ENCODE measurements around the gene TMEM179B.
A peak's percentile ranks its signal among the peaks of the same experiment; 100 is the strongest.
"Not testable (repeated sequence)": the region's sequence is repeated elsewhere in the genome, so short reads cannot be mapped to it uniquely, and the experiment has no call there.

Gene TMEM179B

DNA sequence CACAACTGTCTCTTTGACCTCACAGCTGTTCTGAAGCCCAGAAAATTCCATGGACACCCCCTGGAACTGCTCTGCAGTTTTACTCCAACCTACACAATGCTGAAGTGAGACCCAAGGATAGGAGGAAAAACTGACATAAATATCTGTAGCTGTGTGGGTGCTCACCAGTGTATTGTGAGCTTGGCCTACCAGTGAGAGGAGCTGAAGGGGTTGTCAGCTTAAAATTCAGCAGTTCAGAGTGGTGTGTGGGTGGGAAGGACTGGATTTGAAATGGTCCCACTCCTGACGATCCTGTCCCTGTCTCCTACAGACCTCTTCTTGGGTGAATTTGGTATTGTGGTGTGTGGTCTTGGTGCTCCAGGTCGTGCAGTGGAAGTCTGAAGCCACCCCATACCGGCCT lies 2.4 kb downstream of the TMEM179B start:
- no peak for DNase-seq (ENCODE audit: low read depth in 2 of 2)

DNA sequence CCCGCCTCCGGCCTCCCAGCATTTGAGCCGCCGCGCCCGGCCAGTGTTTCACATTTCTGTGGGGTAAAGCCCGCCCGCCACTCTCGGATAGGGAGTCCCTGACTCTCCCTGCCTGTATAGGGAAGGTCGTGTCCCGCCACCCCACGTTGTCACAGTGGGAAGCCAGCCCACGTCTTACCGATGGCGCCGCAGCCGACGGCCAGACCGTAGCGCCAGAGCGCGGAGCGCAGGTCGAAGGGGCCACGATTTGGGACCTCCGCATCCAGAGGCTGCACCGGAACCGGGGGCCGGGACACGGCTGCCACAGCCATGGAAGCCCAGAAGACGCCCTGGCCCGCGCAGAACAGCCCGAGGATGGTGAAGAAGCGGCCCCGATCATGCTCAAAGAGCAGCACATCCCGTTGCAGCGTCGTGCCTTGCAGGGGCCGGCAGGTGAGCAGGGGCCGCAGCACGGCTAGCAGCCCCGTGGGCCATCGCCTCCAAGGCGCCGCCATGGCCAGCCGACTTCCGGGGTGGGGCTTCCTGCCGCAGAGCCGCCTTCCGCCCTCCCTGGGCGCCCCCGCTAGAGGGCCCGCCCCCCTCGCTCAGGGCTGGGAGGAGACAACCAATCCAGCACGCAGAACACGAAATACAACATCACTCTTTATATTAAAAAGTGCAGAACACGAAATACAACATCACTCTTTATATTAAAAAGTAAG lies 4.4 kb downstream of the TMEM179B start, which contains the start of gene TMEM223:
TMEM223 (minus strand) TSS at position 506 of the 701 bp plus-strand sequence; CDS start at position 494, 12 bp downstream.
- DNase-seq (ENCODE audit: low read depth in 2 of 2) = peak; percentile 82 to 88

- DNase-seq (ENCODE audit: low read depth in 2 of 2) = no peak
Measured at GRCh38 chr11:62792202-62792575, 5.0 kb downstream of the TMEM179B start.

DNA sequence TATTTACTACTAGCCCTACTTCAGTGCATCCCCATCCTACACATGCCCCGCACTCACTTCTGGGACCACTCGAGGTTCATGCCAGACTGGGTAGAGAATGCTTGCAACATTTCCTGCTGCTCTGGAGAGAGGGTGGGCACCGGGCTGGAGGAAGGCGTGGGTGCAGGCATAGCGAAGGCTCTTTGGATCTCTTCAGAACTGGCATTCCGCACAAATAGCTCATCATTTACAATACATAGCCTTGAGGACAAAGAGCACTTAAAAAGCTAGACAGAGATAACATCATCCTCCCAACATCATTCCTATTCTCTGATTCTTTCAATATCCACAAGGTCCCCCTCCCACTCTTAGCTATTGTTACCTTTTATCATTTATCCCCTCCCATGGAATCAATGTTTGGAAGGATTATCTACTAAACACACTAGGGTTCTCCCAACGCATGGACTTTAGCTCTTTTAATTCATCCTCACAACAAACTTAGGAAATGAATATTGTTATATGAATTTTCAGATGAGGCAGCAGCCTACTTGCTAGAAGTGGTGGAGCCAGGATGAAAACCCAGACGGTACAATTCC lies 7.1 kb downstream of the TMEM179B start:
- no peak for DNase-seq (ENCODE audit: low read depth in 2 of 2)

- DNase-seq (ENCODE audit: low read depth in 2 of 2) = no peak
Measured at GRCh38 chr11:62796281-62796680, 9.1 kb downstream of the TMEM179B start.

DNA sequence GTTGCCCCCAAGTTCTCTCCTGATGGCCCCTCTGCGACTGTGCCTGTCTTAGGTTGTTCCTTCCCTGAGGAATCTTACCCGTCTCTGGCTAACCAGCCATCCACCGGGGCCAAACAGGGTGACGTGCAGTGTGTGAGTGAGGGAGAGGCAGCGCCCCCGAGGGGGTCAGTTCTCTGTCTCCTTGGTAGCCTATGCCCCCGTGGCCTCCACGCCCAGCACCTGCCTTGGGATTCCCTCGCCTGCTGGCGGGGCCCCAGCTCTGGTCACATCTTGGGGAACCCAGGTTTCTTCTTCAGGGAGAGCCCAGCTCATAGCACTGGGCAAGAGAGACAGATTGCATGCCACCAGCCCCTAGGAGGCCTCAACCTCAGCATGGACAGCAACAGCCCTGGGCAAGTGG lies 12.3 kb downstream of the TMEM179B start:
- DNase-seq (ENCODE audit: low read depth in 2 of 2) = no peak

DNA sequence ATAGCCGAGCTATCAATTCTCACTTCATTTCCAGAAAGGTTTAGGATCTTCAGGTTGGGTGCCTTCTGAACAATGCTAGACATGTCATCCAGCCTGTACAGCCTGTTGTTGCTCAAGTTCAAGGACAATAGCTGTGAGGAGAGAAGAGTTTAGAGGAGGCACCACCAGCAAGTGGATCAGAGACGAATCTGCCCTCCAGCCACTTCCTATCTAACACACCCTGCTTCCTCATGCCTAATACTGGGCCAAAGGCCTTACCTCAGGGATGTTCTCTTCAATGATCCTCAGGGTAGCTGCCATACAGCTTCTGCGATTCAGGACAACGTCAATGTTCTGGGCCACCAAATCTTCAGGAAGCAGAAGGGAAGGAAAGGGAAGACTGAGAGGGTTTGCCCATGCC lies 13.9 kb downstream of the TMEM179B start:
- DNase-seq (ENCODE audit: low read depth in 2 of 2) = no peak

DNA sequence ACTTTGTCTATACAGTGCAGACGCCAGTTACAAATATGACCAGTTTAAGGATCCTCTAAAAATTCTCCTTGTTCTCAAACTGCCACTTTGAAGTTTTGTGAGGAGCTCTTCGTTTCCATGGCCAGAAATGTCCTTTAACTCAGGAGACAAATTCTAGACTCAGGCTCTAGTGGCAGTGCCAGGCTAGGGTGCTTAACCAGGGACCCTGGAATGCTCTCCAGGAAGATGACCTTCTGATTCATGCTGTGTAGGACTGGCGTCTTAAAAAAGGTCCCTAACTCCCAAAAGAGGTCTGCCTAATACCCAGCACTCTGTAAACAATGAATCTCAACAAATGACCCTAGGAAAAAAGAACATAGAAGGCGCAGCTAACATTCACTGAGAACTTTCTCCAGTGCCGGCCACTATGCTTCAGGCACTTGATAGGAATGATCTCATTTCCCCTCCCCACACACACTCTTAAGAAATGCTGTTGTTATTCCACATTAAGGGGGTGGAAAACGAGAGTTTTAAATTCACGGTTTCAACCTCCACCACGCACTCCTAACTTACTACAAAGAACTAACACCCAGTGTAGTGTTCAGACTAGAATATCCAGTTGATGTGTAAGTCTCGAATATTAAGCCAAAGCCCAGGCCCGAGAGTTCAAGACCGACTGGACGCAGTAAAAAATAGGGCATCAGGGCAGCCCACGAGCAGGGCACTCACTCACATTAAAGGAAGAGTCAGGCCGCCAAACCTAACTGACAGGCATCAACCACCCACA lies 17.3 kb downstream of the TMEM179B start:
- peak in 1 of 2 donors; percentile 11 for DNase-seq (ENCODE audit: low read depth in 2 of 2)

DNA sequence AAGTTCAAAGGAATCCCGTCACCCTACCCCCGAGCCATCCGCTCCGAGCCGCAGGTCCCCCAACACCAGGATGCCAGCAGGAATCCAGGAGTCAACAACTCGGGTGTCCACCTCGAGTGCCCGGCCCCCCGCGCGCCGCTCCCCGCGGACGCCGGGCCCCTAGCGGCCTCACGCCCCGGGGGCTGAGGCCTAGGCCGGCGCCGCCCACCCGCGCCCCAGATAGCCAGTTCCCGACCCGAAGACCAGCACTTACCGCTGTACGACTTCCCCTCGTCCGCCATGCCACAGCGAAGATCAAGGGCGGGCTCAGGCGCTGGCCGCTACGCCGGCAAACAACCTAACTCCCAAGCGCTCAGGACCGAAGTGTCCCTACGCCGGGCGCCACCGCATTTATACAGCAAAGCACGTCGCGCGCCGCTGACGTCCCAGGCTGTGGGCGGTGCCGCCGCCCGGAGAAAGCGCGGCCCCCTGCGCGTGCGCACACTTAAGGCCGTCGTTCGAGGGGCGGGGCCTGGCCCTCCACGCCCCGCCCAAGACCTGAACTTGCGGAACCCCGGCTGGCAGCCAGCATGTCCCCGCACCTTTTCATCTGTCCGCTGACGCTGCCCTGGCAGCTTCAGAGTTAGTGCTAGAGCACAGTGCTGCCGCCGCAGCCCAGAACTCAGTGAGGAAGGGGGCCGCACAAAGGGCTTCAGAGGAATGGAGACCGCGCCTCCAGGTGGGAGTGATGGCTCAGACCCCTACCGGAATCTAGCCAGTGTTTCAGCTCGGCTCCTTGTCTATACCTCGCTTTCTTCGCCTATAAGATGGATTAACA lies 18.1 kb downstream of the TMEM179B start, which contains the start of gene NXF1:
NXF1 (minus strand) TSS at position 365 of the 817 bp plus-strand sequence; CDS start at position 281, 84 bp downstream.
- peak; percentile 95 for DNase-seq (ENCODE audit: low read depth in 2 of 2)

GRCh38 chr11:62805961-62806441 lies 18.8 kb downstream of the TMEM179B start:
- DNase-seq (ENCODE audit: low read depth in 2 of 2) = peak in 1 of 2 donors; percentile 15

- no peak for DNase-seq (ENCODE audit: low read depth in 2 of 2)
Measured at GRCh38 chr11:62806611-62807121, 19.5 kb downstream of the TMEM179B start.

- no peak for DNase-seq (ENCODE audit: low read depth in 2 of 2)
Measured at GRCh38 chr11:62810748-62811147, 23.5 kb downstream of the TMEM179B start.

DNA sequence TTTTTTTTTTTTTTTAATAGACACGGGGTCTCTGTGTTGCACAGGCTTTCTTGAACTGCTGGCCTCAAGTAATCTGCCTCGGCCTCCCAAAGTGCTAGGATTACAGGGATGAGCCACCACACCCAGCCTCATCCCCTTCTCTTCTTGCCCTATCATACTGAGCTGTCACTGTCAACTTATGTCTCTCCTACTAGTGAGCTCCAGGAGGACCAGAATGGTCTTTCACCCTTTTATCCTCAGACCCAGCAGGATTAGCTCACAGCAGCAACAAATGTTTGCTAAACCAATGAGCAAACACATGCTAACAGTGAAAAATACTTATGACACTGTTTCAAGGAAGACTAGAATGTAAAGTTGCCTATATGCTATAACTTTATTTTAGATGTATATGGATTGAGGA lies 24.5 kb downstream of the TMEM179B start:
- DNase-seq (ENCODE audit: low read depth in 2 of 2) = no peak

GRCh38 chr11:62816557-62816956 lies 29.4 kb downstream of the TMEM179B start:
- DNase-seq (ENCODE audit: low read depth in 2 of 2) = no peak

GRCh38 chr11:62817129-62817528 lies 29.9 kb downstream of the TMEM179B start:
- DNase-seq (ENCODE audit: low read depth in 2 of 2) = no peak

GRCh38 chr11:62823677-62824076 lies 36.5 kb downstream of the TMEM179B start:
- DNase-seq (ENCODE audit: low read depth in 2 of 2) = no peak

DNA sequence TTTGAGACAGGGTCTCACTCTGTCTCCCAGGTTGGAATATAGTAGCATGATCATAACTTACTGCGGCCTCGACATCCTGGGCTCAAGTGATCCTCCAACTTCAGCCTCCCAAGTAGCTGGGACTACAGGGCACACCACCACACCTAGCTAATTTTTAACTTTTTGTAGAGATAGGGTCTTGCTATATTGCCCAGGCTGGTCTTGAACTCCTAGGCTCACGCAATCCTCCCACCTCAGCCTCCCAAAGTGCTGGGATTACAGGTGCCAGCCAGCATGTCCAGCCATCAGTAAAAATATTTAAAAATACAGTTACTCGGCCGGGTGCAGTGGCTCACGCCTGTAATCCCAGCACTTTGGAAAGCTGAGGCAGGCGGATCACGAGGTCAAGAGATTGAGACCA lies 40.9 kb downstream of the TMEM179B start:
- DNase-seq (ENCODE audit: low read depth in 2 of 2) = not testable (repeated sequence)

DNA sequence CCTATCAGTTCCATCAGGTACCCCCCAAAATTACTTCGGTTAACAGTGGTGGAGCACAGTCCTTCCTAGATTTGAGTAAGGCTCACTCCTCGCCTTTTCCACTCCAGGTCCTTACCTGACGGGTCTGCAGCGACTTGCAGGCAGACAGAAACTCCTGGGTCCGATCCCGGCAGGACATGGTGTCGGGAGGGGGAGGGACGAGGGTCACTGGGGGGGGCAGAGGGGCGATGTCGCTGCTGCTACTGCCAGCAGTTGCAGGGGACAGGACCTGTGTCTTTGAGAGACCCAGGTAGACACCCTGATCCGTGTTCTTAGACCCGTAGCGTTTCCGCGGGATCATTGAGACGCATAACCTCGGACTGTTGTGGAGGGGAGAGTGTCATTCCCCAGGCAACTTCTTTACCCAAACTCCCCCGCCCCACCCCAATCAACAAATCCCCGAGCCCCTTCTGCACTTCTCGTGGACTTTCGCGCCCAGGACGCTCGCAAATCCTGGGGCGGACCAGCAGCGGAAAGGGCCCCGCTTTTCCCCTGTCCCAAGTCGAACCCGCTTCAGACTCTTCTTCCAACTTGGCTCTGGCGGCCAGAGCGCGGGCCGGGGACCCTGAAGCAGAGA lies 43.8 kb downstream of the TMEM179B start:
- no peak for DNase-seq (ENCODE audit: low read depth in 2 of 2)

DNA sequence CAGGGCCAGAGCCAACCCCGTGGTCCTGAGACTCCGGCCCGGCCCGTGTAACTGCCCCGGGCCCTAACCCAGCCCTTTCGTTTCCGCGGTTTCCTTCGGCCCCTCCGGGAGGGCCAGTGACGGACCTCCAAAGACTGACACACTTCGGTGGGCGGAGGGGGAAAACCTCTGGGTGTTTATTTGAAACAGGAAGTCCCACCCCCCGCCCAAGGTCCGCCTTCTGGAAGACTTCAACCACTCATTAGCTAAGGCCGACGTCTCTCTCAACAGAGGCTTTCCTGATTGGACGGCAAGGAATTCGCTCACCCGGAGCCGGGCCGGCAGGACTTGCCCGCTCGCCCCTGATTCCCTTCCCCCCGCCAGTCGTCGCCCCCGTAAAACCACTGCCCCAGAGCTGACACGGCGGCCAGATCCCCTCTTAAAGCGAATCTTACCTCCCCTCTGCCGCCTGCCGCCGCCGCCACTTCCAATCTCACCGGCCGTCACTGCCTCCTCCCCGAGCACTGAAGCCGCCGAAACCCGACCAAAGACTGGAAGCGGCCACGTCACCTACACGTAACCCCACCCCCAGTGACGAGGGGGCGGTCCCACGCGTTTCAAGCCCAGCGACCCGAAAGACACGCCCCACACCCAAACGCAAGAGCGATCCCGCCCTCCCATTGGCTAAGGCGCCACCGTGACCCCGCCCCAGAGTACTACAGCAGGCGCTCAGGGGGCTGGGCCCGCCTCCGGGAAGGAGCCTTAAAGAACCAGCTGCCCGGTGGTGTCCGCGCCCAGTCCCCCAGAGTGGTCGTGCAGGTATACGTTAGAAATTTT lies 44.5 kb downstream of the TMEM179B start, which contains the start of gene STX5:
STX5 (minus strand) TSS at position 532 of the 816 bp plus-strand sequence. CDS start 808 bp downstream, outside the sequence.
- peak; percentile 99 to 100 for DNase-seq (ENCODE audit: low read depth in 2 of 2)

Measured in stimulated activated CD4-positive, alpha-beta T cell treated with anti-CD3 and anti-CD28 coated beads, Interleukin-1b, Interleukin-23, amount 100 ng/mL, for 4 hours (primary cell).